ENCODE measurements around the gene ARHGAP26. TPM values are rescaled to one million over a fixed set of nuclear protein-coding genes. Genes with fewer than 3 reads are reported as not detected.

ARHGAP26 gene
- total and polyA plus RNA-seq, 4 experiments from 2014 or later = 2.0 to 22.7 (median 17.3) TPM

- H3K4me3 Mint-ChIP-seq = no peak overlapping the region
- Histone ChIP-seq H3K36me3 (ENCODE audit: insufficient read depth, low read length) (no peaks in the 10 kb centered on the region), H3K9me3 (ENCODE audit: control insufficient read depth in 1 of 2, low read length in 2 of 2) (peaks cover 0 to 4% of the 10 kb centered on the region in 2 donors), H3K27ac (ENCODE audit: low read depth, low read length) (no peak overlapping the region), H3K4me1 (ENCODE audit: insufficient read depth, low read length) (no peaks in the 10 kb centered on the region), H3K27me3 (ENCODE audit: insufficient read depth, low read length) (no peaks in the 10 kb centered on the region), H3K4me3 (ENCODE audit: low read length in 2 of 2) (no peak overlapping the region)
- ChIA-PET CTCF (ENCODE audit: partially characterized antibody) (no interaction called here), POLR2A (ENCODE audit: partially characterized antibody) (no interaction called here)
- peaks cover 17 to 33% of the 10 kb centered on the region in 2 donors for H3K36me3 Mint-ChIP-seq
- intact Hi-C loops (cut with micrococcal nuclease) = no loop called here
- peaks cover 0 to 7% (median 0%) of the 10 kb centered on the region in 4 donors for H3K4me1 Mint-ChIP-seq
- no peaks in the 10 kb centered on the region for H3K27me3 Mint-ChIP-seq
- DNase-seq = no peak
- H3K9me3 Mint-ChIP-seq = peaks cover 0 to 28% (median 14%) of the 10 kb centered on the region in 8 donors
- H3K27ac Mint-ChIP-seq = no peak overlapping the region
These were observed 422.2 kb downstream of the ARHGAP26 start for GRCh38 chr5:143192191-143192900.

DNA sequence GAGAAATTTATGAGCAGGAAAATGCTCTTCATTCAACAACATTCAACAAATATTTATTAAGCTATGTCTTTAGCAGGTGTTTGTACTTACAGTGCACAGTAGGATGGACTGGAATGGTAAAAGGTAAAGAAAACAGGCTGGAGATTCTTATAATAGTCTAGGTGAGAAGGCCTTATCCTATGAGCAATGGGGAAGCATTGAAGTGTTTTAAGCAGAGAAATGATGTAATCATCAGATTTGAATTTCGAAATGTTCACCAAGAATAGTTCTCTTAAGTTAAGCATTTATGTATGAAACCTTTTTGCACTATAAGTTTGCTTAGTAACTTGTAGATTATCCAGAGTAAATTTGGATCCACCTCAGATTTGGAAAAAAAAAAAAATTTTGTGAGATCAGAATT lies 424.0 kb downstream of the ARHGAP26 start:
- no peaks in the 10 kb centered on the region for H3K4me1 ChIP-seq (ENCODE audit: insufficient read depth, low read length)
- no peaks in the 10 kb centered on the region for H3K36me3 ChIP-seq (ENCODE audit: insufficient read depth, low read length)
- Mint-ChIP-seq H3K4me1 (no peaks in the 10 kb centered on the region), H3K36me3 (peaks cover 7 to 26% of the 10 kb centered on the region in 2 donors), H3K27me3 (no peaks in the 10 kb centered on the region), H3K9me3 (peaks cover 0 to 29% (median 13%) of the 10 kb centered on the region in 8 donors), H3K4me3 (no peak overlapping the region), H3K27ac (no peak overlapping the region)
- POLR2A ChIA-PET (ENCODE audit: partially characterized antibody) = no interaction called here
- CTCF ChIA-PET (ENCODE audit: partially characterized antibody) = no interaction called here
- H3K27me3 ChIP-seq (ENCODE audit: insufficient read depth, low read length) = no peaks in the 10 kb centered on the region
- no peak overlapping the region for H3K4me3 ChIP-seq (ENCODE audit: low read length in 2 of 2)
- no peak for DNase-seq
- no peak overlapping the region for H3K27ac ChIP-seq (ENCODE audit: low read depth, low read length)
- H3K9me3 ChIP-seq (ENCODE audit: control insufficient read depth in 1 of 2, low read length in 2 of 2) = peaks cover 0 to 4% of the 10 kb centered on the region in 2 donors
- intact Hi-C loops (cut with micrococcal nuclease) = no loop called here

DNA sequence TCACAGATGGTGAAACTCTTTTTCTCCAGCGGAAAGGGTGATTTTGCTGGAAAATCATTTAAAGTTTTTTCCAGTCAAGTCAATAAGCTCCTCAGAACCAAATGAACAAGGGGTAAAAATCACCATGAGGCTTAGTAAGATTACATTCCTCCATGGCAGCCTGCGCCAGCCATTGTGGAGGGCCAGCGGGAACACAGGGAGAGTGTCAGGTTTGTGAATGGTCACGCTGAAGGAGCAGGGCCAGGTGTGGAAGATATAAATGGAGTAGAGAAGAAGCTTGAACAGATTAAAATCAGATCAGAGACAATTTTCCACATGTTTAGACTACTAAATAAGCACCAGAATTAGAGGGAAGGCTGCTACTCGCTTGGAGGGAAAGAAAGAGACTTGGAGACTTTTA lies 424.5 kb downstream of the ARHGAP26 start:
- ChIA-PET POLR2A (ENCODE audit: partially characterized antibody) (no interaction called here), CTCF (ENCODE audit: partially characterized antibody) (no interaction called here)
- DNase-seq = no peak
- no peaks in the 10 kb centered on the region for H3K27me3 Mint-ChIP-seq
- H3K36me3 Mint-ChIP-seq = peaks cover 7 to 26% of the 10 kb centered on the region in 2 donors
- Histone ChIP-seq H3K27ac (ENCODE audit: low read depth, low read length) (no peak overlapping the region), H3K4me3 (ENCODE audit: low read length in 2 of 2) (no peak overlapping the region), H3K36me3 (ENCODE audit: insufficient read depth, low read length) (no peaks in the 10 kb centered on the region), H3K4me1 (ENCODE audit: insufficient read depth, low read length) (no peaks in the 10 kb centered on the region), H3K9me3 (ENCODE audit: control insufficient read depth in 1 of 2, low read length in 2 of 2) (peaks cover 0 to 4% of the 10 kb centered on the region in 2 donors), H3K27me3 (ENCODE audit: insufficient read depth, low read length) (no peaks in the 10 kb centered on the region)
- intact Hi-C loops (cut with micrococcal nuclease) = no loop called here
- H3K9me3 Mint-ChIP-seq = peaks cover 0 to 28% (median 13%) of the 10 kb centered on the region in 8 donors
- H3K4me1 Mint-ChIP-seq = no peaks in the 10 kb centered on the region
- no peak overlapping the region for H3K27ac Mint-ChIP-seq
- H3K4me3 Mint-ChIP-seq = no peak overlapping the region

GRCh38 chr5:143195491-143195890 lies 425.3 kb downstream of the ARHGAP26 start:
- intact Hi-C loops (cut with micrococcal nuclease) = no loop called here
- Mint-ChIP-seq H3K4me3 (no peak overlapping the region), H3K9me3 (peaks cover 0 to 20% (median 8%) of the 10 kb centered on the region in 8 donors), H3K27me3 (no peaks in the 10 kb centered on the region), H3K4me1 (no peaks in the 10 kb centered on the region), H3K27ac (no peak overlapping the region), H3K36me3 (peaks cover 7 to 19% of the 10 kb centered on the region in 2 donors)
- H3K9me3 ChIP-seq (ENCODE audit: control insufficient read depth in 1 of 2, low read length in 2 of 2) = no peaks in the 10 kb centered on the region
- no peaks in the 10 kb centered on the region for H3K27me3 ChIP-seq (ENCODE audit: insufficient read depth, low read length)
- no peaks in the 10 kb centered on the region for H3K4me1 ChIP-seq (ENCODE audit: insufficient read depth, low read length)
- no peak overlapping the region for H3K4me3 ChIP-seq (ENCODE audit: low read length in 2 of 2)
- H3K36me3 ChIP-seq (ENCODE audit: insufficient read depth, low read length) = no peaks in the 10 kb centered on the region
- ChIA-PET CTCF (ENCODE audit: partially characterized antibody) (no interaction called here), POLR2A (ENCODE audit: partially characterized antibody) (no interaction called here)
- DNase-seq = no peak
- no peak overlapping the region for H3K27ac ChIP-seq (ENCODE audit: low read depth, low read length)

- no peaks in the 10 kb centered on the region for H3K9me3 ChIP-seq (ENCODE audit: control insufficient read depth in 1 of 2, low read length in 2 of 2)
- H3K36me3 ChIP-seq (ENCODE audit: insufficient read depth, low read length) = no peaks in the 10 kb centered on the region
- no peaks in the 10 kb centered on the region for H3K4me1 ChIP-seq (ENCODE audit: insufficient read depth, low read length)
- Mint-ChIP-seq H3K9me3 (peaks cover 0 to 12% (median under 1%) of the 10 kb centered on the region in 8 donors), H3K27ac (no peak overlapping the region), H3K4me3 (no peak overlapping the region), H3K4me1 (no peaks in the 10 kb centered on the region), H3K36me3 (peaks cover 2 to 23% of the 10 kb centered on the region in 2 donors), H3K27me3 (no peaks in the 10 kb centered on the region)
- no peaks in the 10 kb centered on the region for H3K27me3 ChIP-seq (ENCODE audit: insufficient read depth, low read length)
- ChIA-PET POLR2A (ENCODE audit: partially characterized antibody) (interaction anchor here (0.9 kb wide), 1 partner anchor 8 kb away, joined by 3 read pairs; no protein-coding TSS in a partner anchor), CTCF (ENCODE audit: partially characterized antibody) (no interaction called here)
- H3K27ac ChIP-seq (ENCODE audit: low read depth, low read length) = no peak overlapping the region
- H3K4me3 ChIP-seq (ENCODE audit: low read length in 2 of 2) = no peak overlapping the region
- intact Hi-C loops (cut with micrococcal nuclease) = no loop called here
- DNase-seq = no peak
These were observed 426.6 kb downstream of the ARHGAP26 start for GRCh38 chr5:143196601-143197259.

DNA sequence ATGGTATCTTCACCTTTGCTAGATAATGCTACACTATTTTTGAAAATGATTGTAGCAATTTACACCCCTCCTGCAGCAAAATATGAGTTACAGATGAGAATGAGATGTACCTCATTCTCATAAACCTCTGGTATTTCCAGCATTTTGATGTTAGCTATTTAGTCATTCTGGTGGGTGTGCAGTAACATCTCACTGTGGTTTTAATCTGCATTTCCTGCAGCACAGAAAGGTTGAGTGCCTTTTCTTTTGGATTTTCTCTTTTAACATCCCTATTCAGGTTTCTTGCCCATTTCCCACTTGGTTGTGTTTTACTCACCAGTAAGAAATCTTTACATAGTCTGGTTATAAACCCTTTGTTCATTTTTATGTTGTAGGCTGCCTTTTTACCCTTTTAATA lies 427.1 kb downstream of the ARHGAP26 start:
- Mint-ChIP-seq H3K4me1 (no peaks in the 10 kb centered on the region), H3K27me3 (no peaks in the 10 kb centered on the region), H3K4me3 (no peak overlapping the region), H3K36me3 (peaks cover 0 to 23% of the 10 kb centered on the region in 2 donors), H3K9me3 (peaks cover 0 to 12% (median 0%) of the 10 kb centered on the region in 8 donors), H3K27ac (no peak overlapping the region)
- CTCF ChIA-PET (ENCODE audit: partially characterized antibody) = no interaction called here
- DNase-seq = no peak
- no peak overlapping the region for H3K27ac ChIP-seq (ENCODE audit: low read depth, low read length)
- intact Hi-C loops (cut with micrococcal nuclease) = no loop called here
- POLR2A ChIA-PET (ENCODE audit: partially characterized antibody) = no interaction called here
- no peaks in the 10 kb centered on the region for H3K27me3 ChIP-seq (ENCODE audit: insufficient read depth, low read length)
- H3K4me3 ChIP-seq (ENCODE audit: low read length in 2 of 2) = no peak overlapping the region
- H3K36me3 ChIP-seq (ENCODE audit: insufficient read depth, low read length) = no peaks in the 10 kb centered on the region
- H3K9me3 ChIP-seq (ENCODE audit: control insufficient read depth in 1 of 2, low read length in 2 of 2) = no peaks in the 10 kb centered on the region
- H3K4me1 ChIP-seq (ENCODE audit: insufficient read depth, low read length) = no peaks in the 10 kb centered on the region

- H3K27ac ChIP-seq (ENCODE audit: low read depth, low read length) = no peak overlapping the region
- no peaks in the 10 kb centered on the region for H3K9me3 ChIP-seq (ENCODE audit: control insufficient read depth in 1 of 2, low read length in 2 of 2)
- ChIA-PET POLR2A (ENCODE audit: partially characterized antibody) (no interaction called here), CTCF (ENCODE audit: partially characterized antibody) (no interaction called here)
- H3K36me3 ChIP-seq (ENCODE audit: insufficient read depth, low read length) = no peaks in the 10 kb centered on the region
- H3K4me3 ChIP-seq (ENCODE audit: low read length in 2 of 2) = no peak overlapping the region
- no peaks in the 10 kb centered on the region for H3K4me1 ChIP-seq (ENCODE audit: insufficient read depth, low read length)
- H3K27me3 ChIP-seq (ENCODE audit: insufficient read depth, low read length) = no peaks in the 10 kb centered on the region
- DNase-seq = no peak
- H3K9me3 Mint-ChIP-seq = peaks cover 0 to 12% (median 0%) of the 10 kb centered on the region in 8 donors
- peaks cover 0 to 33% of the 10 kb centered on the region in 2 donors for H3K36me3 Mint-ChIP-seq
- intact Hi-C loops (cut with micrococcal nuclease) = no loop called here
- no peaks in the 10 kb centered on the region for H3K27me3 Mint-ChIP-seq
- H3K27ac Mint-ChIP-seq = no peak overlapping the region
- H3K4me3 Mint-ChIP-seq = no peak overlapping the region
- H3K4me1 Mint-ChIP-seq = no peaks in the 10 kb centered on the region
These were observed 428.2 kb downstream of the ARHGAP26 start for GRCh38 chr5:143198332-143198731.
